ENCODE results near the gene SLC66A2. TPM values are rescaled to one million over a fixed set of nuclear protein-coding genes. Genes with fewer than 3 reads are reported as not detected.
A peak's percentile ranks its signal among the peaks of the same experiment; 100 is the strongest.

SLC66A2 gene
- total RNA-seq, 2 donors from 2014 or later = 30.4 to 50.8 TPM

DNA sequence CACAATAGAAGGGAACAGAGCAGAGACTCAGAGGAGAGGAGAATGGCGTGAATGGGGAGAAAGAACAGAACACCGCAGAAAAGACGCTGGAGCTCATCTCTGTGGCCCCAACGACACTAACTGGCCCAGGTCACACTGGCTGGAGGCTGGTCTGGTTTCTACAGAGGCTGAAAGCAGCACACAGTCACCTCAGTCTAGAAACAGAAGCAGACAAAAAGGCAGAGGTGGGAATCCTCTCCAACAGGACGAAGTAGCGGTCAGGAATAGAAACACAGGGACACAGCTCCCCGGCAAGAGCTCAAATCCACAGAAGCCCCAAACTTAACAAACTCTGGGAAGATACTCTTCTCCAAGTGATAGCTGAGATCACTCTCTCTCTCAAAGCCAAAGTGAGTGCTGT, 9.2 kb downstream of the SLC66A2 start:
- WGBS, 2 donors = 86 to 91% methylated on average over 7 of the region's 7 CpGs
- Histone ChIP-seq H3K9me3 (no peaks in the 10 kb centered on the region), H3K36me3 (replicated peaks in 1 of 2; ENCODE audit: insufficient read depth in 1 of 2, low read depth in 2 of 2) (peaks cover 6% of the 10 kb centered on the region in 2 donors), H3K27me3 (no peaks in the 10 kb centered on the region), H3K4me3 (no peak overlapping the region), H3K4me1 (peaks cover 49% of the 10 kb centered on the region), H3K27ac (no peak overlapping the region)
- TF ChIP-seq, protein P1, sequence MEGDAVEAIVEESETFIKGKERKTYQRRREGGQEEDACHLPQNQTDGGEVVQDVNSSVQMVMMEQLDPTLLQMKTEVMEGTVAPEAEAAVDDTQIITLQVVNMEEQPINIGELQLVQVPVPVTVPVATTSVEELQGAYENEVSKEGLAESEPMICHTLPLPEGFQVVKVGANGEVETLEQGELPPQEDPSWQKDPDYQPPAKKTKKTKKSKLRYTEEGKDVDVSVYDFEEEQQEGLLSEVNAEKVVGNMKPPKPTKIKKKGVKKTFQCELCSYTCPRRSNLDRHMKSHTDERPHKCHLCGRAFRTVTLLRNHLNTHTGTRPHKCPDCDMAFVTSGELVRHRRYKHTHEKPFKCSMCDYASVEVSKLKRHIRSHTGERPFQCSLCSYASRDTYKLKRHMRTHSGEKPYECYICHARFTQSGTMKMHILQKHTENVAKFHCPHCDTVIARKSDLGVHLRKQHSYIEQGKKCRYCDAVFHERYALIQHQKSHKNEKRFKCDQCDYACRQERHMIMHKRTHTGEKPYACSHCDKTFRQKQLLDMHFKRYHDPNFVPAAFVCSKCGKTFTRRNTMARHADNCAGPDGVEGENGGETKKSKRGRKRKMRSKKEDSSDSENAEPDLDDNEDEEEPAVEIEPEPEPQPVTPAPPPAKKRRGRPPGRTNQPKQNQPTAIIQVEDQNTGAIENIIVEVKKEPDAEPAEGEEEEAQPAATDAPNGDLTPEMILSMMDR (IDR thresholded peaks at IDR 0.05) = no peak
- TF ChIP-seq POLR2A (IDR thresholded peaks at IDR 0.05) = no peak
- intact Hi-C loops (cut with DNase I) = loop anchor here (10.0 kb wide), 1 partner anchor 83 kb away; no protein-coding TSS in a partner anchor
- ATAC-seq (no peak), DNase-seq (no peak)

DNA sequence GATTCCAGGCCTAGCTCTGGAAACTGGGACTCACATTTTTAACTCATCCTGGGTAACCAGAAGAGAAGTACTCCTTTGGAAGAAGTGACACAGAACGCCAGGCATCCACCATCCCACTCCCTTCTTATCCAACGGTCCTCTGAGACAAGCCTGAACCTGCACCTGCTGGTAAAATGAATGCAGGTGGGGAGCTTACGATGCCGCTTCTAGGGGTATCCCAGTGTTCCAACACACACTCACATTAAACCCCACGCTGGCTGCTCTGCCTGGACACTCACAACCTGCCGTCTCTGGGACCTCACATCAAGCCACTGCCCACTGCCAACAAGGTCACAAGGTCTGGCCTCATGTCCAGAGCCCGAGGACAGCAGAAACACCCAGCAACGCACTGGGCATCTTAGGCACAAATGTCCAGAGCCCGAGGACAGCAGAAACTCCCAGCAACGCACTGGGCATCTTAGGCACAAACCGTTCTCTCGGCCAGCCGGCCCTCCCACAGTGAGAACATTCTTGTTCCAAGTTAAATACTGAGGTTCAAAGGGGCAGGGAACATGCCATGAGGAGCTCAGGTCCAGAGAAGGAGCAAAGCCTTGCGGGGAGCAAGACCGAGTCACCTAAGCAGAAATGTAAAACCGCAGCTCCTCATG, 9.9 kb downstream of the SLC66A2 start:
- intact Hi-C loops (cut with DNase I) = loop anchor here (10.0 kb wide), 1 partner anchor 83 kb away; no protein-coding TSS in a partner anchor
- H3K27ac ChIP-seq = no peak overlapping the region
- ATAC-seq (no peak), DNase-seq (peak; percentile 22 to 59 (median 41))
- WGBS, 2 donors = 47 to 56% methylated on average over 14 to 16 of the region's 16 CpGs
- H3K4me1 ChIP-seq = peaks cover 49% of the 10 kb centered on the region
- no peak overlapping the region for H3K4me3 ChIP-seq
- H3K36me3 ChIP-seq (replicated peaks in 1 of 2; ENCODE audit: insufficient read depth in 1 of 2, low read depth in 2 of 2) = peaks cover 6% of the 10 kb centered on the region in 2 donors
- H3K27me3 ChIP-seq = no peaks in the 10 kb centered on the region
- TF ChIP-seq POLR2A (IDR thresholded peaks at IDR 0.05) = no peak
- TF ChIP-seq, protein P1 (IDR thresholded peaks at IDR 0.05) = no peak
- H3K9me3 ChIP-seq = no peaks in the 10 kb centered on the region

DNA sequence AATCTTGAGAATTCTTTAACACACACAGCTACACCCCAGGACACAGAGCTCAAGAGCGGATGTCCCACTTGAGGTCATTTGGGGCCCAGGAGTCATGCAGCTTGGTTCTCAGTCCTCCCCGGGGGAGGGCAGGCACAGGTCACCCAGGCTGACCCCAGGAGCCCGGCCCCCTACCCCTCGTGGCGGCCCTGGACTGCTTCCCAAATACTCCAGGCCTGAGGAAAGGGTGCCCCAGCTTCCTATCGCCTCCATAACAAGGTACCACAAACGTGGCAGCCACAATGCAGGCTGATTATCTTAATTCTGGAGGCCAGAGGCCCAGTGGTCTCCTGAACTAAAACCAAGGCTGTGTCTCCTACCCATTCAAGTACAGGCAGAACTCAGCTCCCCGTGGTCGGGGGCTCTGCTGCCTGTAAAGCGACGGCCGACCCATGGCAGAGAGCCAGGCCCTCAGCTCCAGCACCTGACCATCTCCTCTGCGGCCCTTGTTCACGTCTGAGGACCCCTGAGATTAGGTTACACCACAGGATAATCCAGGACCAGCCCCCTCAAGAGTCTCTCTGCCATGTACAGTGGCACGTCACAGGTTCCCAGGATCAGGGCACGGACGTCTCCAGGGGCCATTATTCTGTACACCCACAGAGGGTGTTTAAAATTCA, 10.5 kb downstream of the SLC66A2 start:
- TF ChIP-seq, protein P1 (IDR thresholded peaks at IDR 0.05) = no peak
- TF ChIP-seq POLR2A (IDR thresholded peaks at IDR 0.05) = no peak
- Histone ChIP-seq H3K4me1 (peaks cover 48% of the 10 kb centered on the region), H3K27me3 (no peaks in the 10 kb centered on the region), H3K9me3 (no peaks in the 10 kb centered on the region), H3K36me3 (replicated peaks in 1 of 2; ENCODE audit: insufficient read depth in 1 of 2, low read depth in 2 of 2) (peaks cover 6% of the 10 kb centered on the region in 2 donors), H3K27ac (no peak overlapping the region), H3K4me3 (no peak overlapping the region)
- DNase-seq (peak in 2 of 4 donors; percentile 5 to 12), ATAC-seq (no peak)
- intact Hi-C loops (cut with DNase I) = loop anchor here (10.0 kb wide), 1 partner anchor 84 kb away; no protein-coding TSS in a partner anchor
- 79 to 89% methylated on average over 12 to 17 of the region's 17 CpGs for WGBS, 2 donors

DNA sequence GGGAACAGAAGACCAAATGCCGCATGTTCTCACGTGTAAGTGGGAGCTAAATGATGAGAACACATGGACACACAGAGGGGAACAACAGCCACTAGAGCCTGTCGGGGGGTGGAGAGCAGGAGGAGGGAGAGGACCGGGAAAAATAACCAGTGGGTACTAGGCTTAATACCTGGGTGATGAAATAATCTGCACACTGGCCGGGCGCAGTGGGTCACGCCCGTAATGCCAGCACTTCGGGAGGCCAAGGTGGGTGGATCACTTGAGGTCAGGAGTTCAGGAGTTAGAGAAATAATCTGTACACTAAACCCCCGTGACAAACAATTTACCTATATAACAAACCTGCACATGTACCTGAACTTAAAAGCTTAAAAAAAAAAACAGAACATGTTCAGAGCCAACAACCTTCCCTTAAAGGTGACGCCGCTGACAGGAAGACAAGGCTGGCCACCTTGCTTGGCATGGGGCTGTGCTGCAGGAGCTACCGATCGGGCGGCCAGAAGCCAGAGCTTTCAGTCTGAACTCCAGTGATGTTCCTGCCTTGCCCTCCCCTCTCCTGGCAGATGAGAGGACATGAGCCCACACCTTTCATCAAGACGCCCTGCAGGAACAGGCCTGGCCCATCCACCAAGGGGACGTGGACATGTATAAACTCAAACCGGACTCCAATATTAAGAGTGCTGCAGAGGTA, 11.2 kb downstream of the SLC66A2 start:
- Histone ChIP-seq H3K4me3 (no peak overlapping the region), H3K27ac (no peak overlapping the region), H3K9me3 (no peaks in the 10 kb centered on the region), H3K36me3 (replicated peaks in 1 of 2; ENCODE audit: insufficient read depth in 1 of 2, low read depth in 2 of 2) (peaks cover 6% of the 10 kb centered on the region in 2 donors), H3K27me3 (no peaks in the 10 kb centered on the region), H3K4me1 (peaks cover 43% of the 10 kb centered on the region)
- DNase-seq = peak in 2 of 4 donors; percentile 2 to 9
- intact Hi-C loops (cut with DNase I) = loop anchor here (10.0 kb wide), 1 partner anchor 85 kb away; no protein-coding TSS in a partner anchor
- no peak for TF ChIP-seq POLR2A (IDR thresholded peaks at IDR 0.05)
- TF ChIP-seq, protein P1 (IDR thresholded peaks at IDR 0.05) = no peak
- 91 to 92% methylated on average over 18 of the region's 18 CpGs for WGBS, 2 donors
- no peak for ATAC-seq
